ENCODE data around the gene LRRC28.

LRRC28 gene

DNA sequence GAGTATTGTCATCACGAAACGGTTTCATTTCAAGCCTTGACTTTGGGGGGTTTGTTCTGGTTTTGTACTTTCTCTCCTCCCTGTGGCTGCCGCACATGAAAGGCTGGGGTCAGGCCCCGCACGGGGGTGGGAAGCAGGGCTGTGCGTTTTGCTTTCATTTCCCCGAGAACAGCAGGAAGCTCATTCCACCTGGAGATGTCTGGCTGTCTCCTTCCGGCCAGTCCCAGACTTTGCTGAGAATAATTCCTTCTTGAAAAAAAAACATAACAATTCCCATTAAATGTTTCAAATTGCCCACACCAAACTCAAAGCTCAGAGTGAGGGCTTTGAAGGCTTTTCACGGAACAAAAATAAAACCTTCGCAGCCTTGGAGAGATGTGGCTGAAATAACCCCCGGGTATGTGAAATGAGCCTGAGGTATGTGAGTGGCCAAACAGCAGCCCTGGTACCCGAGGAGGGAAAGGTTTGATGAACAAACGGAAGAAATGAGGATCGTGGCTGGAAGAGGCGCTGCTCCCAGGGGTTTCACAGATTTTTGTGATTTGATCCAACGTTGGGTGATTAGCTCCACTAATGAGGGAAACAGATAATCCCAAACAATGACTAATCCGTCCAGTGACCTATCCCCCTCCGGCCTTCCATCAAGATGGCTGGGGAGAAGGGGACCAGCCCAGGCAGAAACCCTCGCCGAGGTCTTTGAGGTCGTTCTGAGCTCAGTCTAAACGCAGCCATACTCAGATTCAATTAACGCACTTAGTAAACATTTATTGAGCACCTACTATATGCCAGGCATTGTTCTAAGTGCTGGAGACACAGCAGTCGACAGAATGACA lies 187.6 kb downstream of the LRRC28 start:
- DNase-seq, result no peak

DNA sequence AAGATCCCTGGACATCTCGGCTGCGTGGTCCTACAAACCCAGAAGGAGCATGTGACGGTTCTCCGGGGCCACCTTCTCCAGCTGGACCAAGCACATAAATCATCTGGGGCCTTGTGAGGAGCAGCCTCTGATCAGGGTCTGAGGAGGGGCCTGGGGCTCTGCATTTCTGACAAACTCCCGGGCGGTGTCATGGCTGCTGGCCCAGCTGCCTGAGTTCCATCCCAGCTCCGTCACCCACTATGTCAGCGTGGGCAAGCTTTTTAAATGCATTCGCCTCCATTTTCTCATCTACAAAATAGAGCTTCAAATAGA lies 188.2 kb downstream of the LRRC28 start:
- no peak for DNase-seq

DNA sequence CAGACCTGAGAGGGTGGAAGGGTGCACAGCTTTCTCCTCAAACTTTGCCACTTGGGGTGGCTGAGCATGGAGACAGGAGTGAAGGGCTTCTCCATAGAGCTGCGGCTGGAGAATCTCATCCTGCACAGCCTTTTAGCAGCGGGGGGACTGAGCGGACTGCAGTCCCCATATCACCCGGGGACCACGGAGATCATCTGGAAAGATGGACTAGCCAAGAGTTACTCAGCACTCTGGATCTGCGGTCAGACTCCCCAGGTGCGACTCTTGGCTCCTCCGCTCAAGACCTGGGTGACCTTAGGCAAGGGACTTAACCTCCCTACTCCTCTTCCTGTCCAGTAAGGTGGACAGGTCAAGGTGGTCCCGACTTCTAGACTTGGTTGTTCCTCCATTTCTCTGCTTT lies 188.7 kb downstream of the LRRC28 start:
- DNase-seq, result no peak
